Activated CD4-positive, alpha-beta T cell treated with anti-CD3 and anti-CD28 coated beads, Interleukin-2, amount 50 U/mL, for 16 hours (primary cell): Measurements from ENCODE around the gene PDE4C.

Experiments
- DNase-seq: peaks from one replicate; pipeline ENCODE4 v3.0.0-alpha.2; 2020

The PDE4C gene

GRCh38 chr19:18196511-18196845 lies 29.8 kb downstream of the PDE4C start:
- no peak for DNase-seq

GRCh38 chr19:18194554-18195238 lies 31.5 kb downstream of the PDE4C start:
- DNase-seq, result peak; percentile 25

- no peak for DNase-seq
Observed at GRCh38 chr19:18194181-18194530, 32.1 kb downstream of the PDE4C start.

- DNase-seq, result no peak
Observed at GRCh38 chr19:18193388-18194180, 32.7 kb downstream of the PDE4C start.

- DNase-seq, result peak; percentile 100
Observed at GRCh38 chr19:18192673-18193387, 33.4 kb downstream of the PDE4C start, which contains the start of gene MPV17L2. MPV17L2 (plus strand) TSS chr19:18193218; CDS start chr19:18193282, 64 bp downstream.

- DNase-seq, result no peak
Observed at GRCh38 chr19:18191640-18192062, 34.6 kb downstream of the PDE4C start.

- DNase-seq, result no peak
Observed at GRCh38 chr19:18190278-18190677, 36.0 kb downstream of the PDE4C start.

GRCh38 chr19:18185538-18185937 lies 40.7 kb downstream of the PDE4C start:
- DNase-seq, result no peak

- DNase-seq, result no peak
Observed at GRCh38 chr19:18183529-18183928, 42.7 kb downstream of the PDE4C start.

- no peak for DNase-seq
Observed at GRCh38 chr19:18179957-18180356, 46.3 kb downstream of the PDE4C start.

- no peak for DNase-seq
Observed at GRCh38 chr19:18176367-18177310, 49.6 kb downstream of the PDE4C start.

- DNase-seq, result no peak
Observed at GRCh38 chr19:18174983-18175382, 51.3 kb downstream of the PDE4C start.
